ENCODE results near the gene WDR33. TPM values are rescaled to one million over a fixed set of nuclear protein-coding genes. Genes with fewer than 3 reads are reported as not detected.
A peak's percentile ranks its signal among the peaks of the same experiment; 100 is the strongest.
"Not testable (repeated sequence)": the region's sequence is repeated elsewhere in the genome, so short reads cannot be mapped to it uniquely, and the experiment has no call there.

The WDR33 gene
- total RNA-seq, 2 experiments from 2014 or later: 70.7 to 96.6 TPM

GRCh38 chr2:127834951-127835350 lies 24.0 kb upstream of the WDR33 start:
- DNase-seq (ENCODE audit: low spot score): no peak
- intact Hi-C loops (cut with micrococcal nuclease; ENCODE audit: unreplicated experiment): no loop called here
- Histone ChIP-seq H3K27ac (ENCODE audit: low read depth, low read length, poor library complexity, severe bottlenecking) (no peak overlapping the region), H3K36me3 (ENCODE audit: insufficient read depth, low read length) (no peaks in the 10 kb centered on the region), H4K20me1 (ENCODE audit: insufficient read depth, low read length) (no peaks in the 10 kb centered on the region), H3K4me3 (ENCODE audit: low read depth, low read length, poor library complexity, severe bottlenecking) (no peak overlapping the region), H3K9me2 (ENCODE audit: insufficient read depth, low read length) (no peaks in the 10 kb centered on the region), H3K9me3 (ENCODE audit: low read length) (no peaks in the 10 kb centered on the region), H3K4me2 (ENCODE audit: low read length) (no peak overlapping the region), H3K4me1 (ENCODE audit: insufficient read depth, low read length, poor library complexity, severe bottlenecking) (peaks cover 38% of the 10 kb centered on the region), H3K79me2 (ENCODE audit: insufficient read depth, low read depth, low read length) (no peaks in the 10 kb centered on the region), H2AFZ (ENCODE audit: low read length) (no peak overlapping the region; the same call in 1 of the 2 replicates)
- no TSS peak for BruUV-seq (replicated peaks)
- POLR2A ChIA-PET: interaction anchor here (0.6 to 1.4 kb wide), 2 partner anchors 22 to 275 kb away, joined by 3 to 6 read pairs; no protein-coding TSS in a partner anchor
- CTCF ChIA-PET (ENCODE audit: unreplicated experiment): no interaction called here
- TF ChIP-seq EZH2phosphoT487 (IDR thresholded peaks at IDR 0.05; ENCODE audit: borderline replicate concordance, low read depth, low read length) (no peak), CTCF (conservative IDR thresholded peaks at IDR 0.05; ENCODE audit: low read length) (no peak)

GRCh38 chr2:127829845-127830246 lies 18.9 kb upstream of the WDR33 start:
- Histone ChIP-seq H3K4me2 (ENCODE audit: low read length) (peak overlapping the region; percentile 87), H3K79me2 (ENCODE audit: insufficient read depth, low read depth, low read length) (no peaks in the 10 kb centered on the region), H3K36me3 (ENCODE audit: insufficient read depth, low read length) (peaks cover 12% of the 10 kb centered on the region), H2AFZ (ENCODE audit: low read length) (peak overlapping the region; percentile 49), H4K20me1 (ENCODE audit: insufficient read depth, low read length) (no peaks in the 10 kb centered on the region), H3K27ac (ENCODE audit: low read depth, low read length, poor library complexity, severe bottlenecking) (peak overlapping the region; percentile 99), H3K9me2 (ENCODE audit: insufficient read depth, low read length) (no peaks in the 10 kb centered on the region), H3K4me1 (ENCODE audit: insufficient read depth, low read length, poor library complexity, severe bottlenecking) (peaks cover 47% of the 10 kb centered on the region), H3K9me3 (ENCODE audit: low read length) (peaks cover 40% of the 10 kb centered on the region), H3K4me3 (ENCODE audit: low read depth, low read length, poor library complexity, severe bottlenecking) (peak overlapping the region; percentile 61)
- CTCF ChIA-PET (ENCODE audit: unreplicated experiment): interaction anchor here (1.0 kb wide), 2 partner anchors 11 to 13 kb away, joined by 3 read pairs; no protein-coding TSS in a partner anchor
- BruUV-seq (replicated peaks): no TSS peak
- DNase-seq (ENCODE audit: low spot score): peak; percentile 98
- TF ChIP-seq EZH2phosphoT487 (IDR thresholded peaks at IDR 0.05; ENCODE audit: borderline replicate concordance, low read depth, low read length): no peak
- no peak for TF ChIP-seq CTCF (conservative IDR thresholded peaks at IDR 0.05; ENCODE audit: low read length)
- intact Hi-C loops (cut with micrococcal nuclease; ENCODE audit: unreplicated experiment): loop anchor here (2.0 kb wide), 1 partner anchor 19 kb away; the partner anchor contains the start of gene WDR33
- POLR2A ChIA-PET: interaction anchor here (0.5 to 2.5 kb wide), 13 partner anchors 9 to 238 kb away, joined by 3 to 22 read pairs (median 6); partner anchors contain the start of genes POLR2D and WDR33

- H3K4me3 ChIP-seq (ENCODE audit: low read depth, low read length, poor library complexity, severe bottlenecking); intact Hi-C loops (cut with micrococcal nuclease; ENCODE audit: unreplicated experiment); BruUV-seq (replicated peaks); H3K27ac ChIP-seq (ENCODE audit: low read depth, low read length, poor library complexity, severe bottlenecking); DNase-seq (ENCODE audit: low spot score); H2AFZ ChIP-seq (ENCODE audit: low read length); H3K4me2 ChIP-seq (ENCODE audit: low read length); POLR2A ChIA-PET; H3K9me2 ChIP-seq (ENCODE audit: insufficient read depth, low read length); H4K20me1 ChIP-seq (ENCODE audit: insufficient read depth, low read length); H3K79me2 ChIP-seq (ENCODE audit: insufficient read depth, low read depth, low read length); CTCF ChIA-PET (ENCODE audit: unreplicated experiment): not testable (repeated sequence)
- peaks cover 12% of the 10 kb centered on the region for H3K36me3 ChIP-seq (ENCODE audit: insufficient read depth, low read length)
- H3K9me3 ChIP-seq (ENCODE audit: low read length): peaks cover 51% of the 10 kb centered on the region
- H3K4me1 ChIP-seq (ENCODE audit: insufficient read depth, low read length, poor library complexity, severe bottlenecking): peaks cover 31% of the 10 kb centered on the region
Observed at GRCh38 chr2:127826708-127827107, 15.7 kb upstream of the WDR33 start.

Measured in OCI-LY7 (cell line).